GM12891 (cell line): Measurements from ENCODE around the gene MAN2A2.

ENCODE experiments used
- POLR2A ChIP-seq: IDR thresholded peaks from 2 replicates; pipeline ENCODE4 v1.6.1; 2011; ENCODE audit warnings: low read depth, low read length, control low read depth
- POLR2AphosphoS5 ChIP-seq: IDR thresholded peaks from 2 replicates; pipeline ENCODE4 v1.6.1; 2011; ENCODE audit warnings: low read depth, low read length, control low read depth
- TAF1 ChIP-seq: IDR thresholded peaks from 2 replicates; pipeline ENCODE4 v1.6.1; 2011; ENCODE audit warnings: low read depth, low read length, control low read depth

DNA sequence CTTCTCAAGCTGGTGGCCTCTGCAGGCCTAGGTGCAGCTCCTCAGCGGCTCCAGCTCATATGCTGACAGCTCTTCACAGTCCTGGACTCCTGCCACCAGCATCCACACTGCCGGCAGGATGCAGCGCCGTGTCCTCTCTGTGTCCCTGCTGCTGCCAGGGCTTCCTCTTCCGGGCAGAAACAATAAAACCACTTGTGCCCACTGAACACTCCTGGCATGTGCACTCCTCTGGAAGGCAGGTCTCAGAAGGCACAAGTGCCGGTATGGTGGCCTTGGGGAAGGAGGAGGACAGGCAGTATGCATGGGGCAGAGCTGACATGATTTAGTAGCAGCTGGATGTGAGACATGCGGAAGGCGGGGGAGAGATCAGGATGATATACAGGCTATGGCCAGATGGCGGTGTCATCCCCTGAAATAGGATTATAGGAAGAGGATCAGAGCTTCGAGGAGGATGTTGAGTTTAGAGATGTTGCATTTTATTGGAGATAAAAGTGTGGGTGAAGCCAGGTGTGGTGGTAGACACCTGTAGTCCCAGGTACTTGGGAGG lies 7.5 kb upstream of the MAN2A2 start:
- TF ChIP-seq POLR2AphosphoS5 (no peak), POLR2A (no peak), TAF1 (no peak)
